Endometrial microvascular endothelial cells (primary cell): ENCODE measurements around the gene GBF1. TPM values are rescaled to one million over a fixed set of nuclear protein-coding genes. Genes with fewer than 3 reads are reported as not detected.

Experiments used
- in situ Hi-C: cut with HindIII; loops from 2 replicates; pipeline ENCODE4 v1.10.0; 2017; ENCODE audit warnings: low sequenced_read_pairs, low pct_unique_long_range_greater_than_20kb; ENCODE audit errors: inconsistent ontology term
- total RNA-seq: library from RNA; depleted of rRNA; stranded (reverse); fragments of >200 nt; gene quantifications from one replicate; pipeline ENCODE4 v1.2.3, GENCODE V29; 2015; ENCODE audit errors: inconsistent ontology term

GBF1 gene
- total RNA-seq, 1 donor from 2014 or later = 47.4 TPM

- in situ Hi-C loops = no loop called here
Observed at GRCh38 chr10:102422545-102423129, 177.3 kb downstream of the GBF1 start.

DNA sequence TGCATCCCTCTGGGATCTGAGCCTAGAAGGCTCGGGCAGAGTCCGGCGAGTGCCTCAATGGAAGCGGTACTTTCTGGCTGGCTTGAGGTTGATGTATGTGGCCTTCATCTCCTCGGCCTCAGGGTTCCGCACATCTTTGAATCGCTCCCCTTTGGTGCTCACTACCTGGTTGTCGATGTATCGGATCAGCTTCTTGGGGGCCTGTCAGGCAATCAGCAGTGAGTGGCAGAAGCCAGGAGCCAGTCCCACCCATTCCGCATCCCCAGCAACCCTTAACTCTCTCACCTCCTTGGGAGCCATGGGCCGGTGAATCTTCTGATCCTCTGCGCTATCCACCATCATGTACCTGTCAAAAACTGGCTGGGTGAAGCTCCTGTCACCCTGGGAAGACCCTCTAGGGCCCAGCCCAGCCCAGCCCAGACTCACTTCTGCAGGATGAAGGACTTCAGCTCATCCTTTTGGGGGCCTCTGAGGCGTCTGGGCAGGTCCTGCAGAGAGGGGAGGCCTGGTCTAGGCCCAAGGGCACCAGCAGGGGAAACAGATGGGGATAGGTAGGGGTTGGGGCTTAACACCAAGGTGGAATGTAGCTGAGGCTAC lies 178.1 kb downstream of the GBF1 start:
- in situ Hi-C loops = no loop called here

DNA sequence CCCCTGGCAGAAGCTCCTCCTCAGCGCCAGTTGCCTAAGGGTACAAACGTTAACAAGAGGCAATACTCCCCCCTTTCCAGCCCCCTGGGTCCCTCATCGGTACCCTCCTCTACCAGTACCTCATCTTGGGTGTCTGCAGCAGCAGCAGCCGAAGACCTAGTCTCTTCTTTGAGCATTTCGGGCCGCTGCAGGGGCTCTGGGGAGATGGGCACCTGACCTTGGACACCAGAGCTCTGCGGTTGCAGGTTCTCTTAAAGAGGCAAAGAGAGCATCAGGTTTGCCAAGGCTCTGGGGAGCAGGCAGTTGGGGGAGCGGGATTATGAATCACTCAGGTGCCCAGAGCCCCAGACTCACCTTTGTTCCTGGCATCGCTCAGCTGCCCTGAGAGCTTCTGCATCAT lies 178.8 kb downstream of the GBF1 start:
- in situ Hi-C loops = no loop called here

- in situ Hi-C loops = no loop called here
Observed at GRCh38 chr10:102424916-102425315, 179.6 kb downstream of the GBF1 start.

DNA sequence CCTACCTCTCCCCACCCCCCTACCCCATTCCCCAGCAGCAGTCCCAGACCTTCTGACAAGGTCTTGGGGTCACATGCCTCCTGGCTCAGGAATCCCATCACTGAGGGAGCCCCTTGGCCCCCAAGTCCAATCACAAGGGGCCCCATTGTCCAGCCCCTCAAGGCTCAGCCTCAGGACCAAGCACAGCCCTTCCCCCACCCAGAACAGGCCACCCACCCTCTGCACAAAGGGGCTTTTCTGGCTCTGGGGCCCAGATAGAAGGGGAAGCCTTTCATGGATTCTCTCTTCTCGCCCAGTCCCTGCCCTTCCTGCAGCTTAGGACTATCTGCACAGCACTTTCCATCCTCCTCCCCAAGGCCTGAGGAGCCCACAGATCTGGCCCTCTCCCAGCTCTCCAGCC lies 180.1 kb downstream of the GBF1 start:
- in situ Hi-C loops = no loop called here

GRCh38 chr10:102426803-102427287 lies 181.5 kb downstream of the GBF1 start:
- in situ Hi-C loops = no loop called here

DNA sequence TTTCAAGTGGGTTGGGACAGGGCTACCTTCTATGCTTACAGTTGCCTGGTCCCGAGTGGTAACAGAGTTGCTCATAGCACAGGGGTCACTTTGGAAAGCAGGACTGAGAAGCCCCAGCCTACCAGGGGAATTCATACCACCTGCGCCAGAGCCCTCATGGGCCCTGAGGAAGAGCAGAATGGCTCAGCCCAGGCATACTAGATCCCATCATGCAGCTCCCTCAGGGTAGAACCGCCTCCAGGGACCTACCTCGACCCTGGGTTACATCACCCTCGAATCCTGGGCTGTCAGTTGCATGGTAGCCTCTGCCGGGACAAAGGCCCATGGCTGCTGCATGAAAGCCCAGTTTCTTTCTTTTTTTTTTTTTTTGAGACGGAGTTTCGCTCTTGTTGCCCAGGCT lies 184.1 kb downstream of the GBF1 start:
- in situ Hi-C loops = no loop called here

DNA sequence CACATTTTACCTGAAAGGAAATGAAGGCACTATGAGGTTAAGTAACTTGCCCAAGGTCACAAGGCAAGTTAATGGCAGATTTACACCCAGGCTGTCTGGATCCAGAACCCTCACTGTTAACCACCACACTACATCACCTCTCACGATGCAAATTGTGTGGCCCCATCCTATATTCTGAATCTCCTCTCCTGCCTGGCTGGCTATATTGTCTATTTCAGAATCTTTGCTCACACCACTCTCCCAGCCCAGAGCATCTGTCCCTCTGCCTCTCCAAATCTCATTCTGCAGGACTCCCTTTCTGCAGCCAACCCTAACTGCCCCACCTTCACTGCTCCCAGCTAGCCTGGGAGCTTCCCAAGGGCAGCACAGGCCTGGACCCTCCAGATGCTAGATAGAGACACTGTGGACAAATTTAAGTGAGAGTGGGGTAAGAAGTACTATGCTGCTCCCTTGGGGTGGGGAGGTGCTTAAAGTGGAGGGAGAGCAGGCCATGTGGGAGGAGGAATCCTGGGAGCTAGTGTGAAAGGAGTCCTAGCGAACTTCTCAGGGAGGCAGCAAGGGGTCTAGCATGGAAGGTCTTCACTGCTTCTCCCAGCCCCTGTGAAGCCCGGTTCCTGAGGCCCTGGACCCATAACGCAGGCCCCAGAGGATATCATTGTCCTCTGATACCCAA lies 186.3 kb downstream of the GBF1 start:
- in situ Hi-C loops = no loop called here

Other genes starting within 250 kb of the GBF1 start
- 9.3 TPM for gene ARMH3, start 189.4 kb upstream of the GBF1 start, total RNA-seq
- gene HPS6, start 180.2 kb upstream of the GBF1 start, total RNA-seq = 44.3 TPM
- 27.9 TPM for gene LDB1, start 125.2 kb upstream of the GBF1 start, total RNA-seq
- gene PPRC1, start 112.5 kb upstream of the GBF1 start, total RNA-seq = 21.6 TPM
- 82.0 TPM for gene NOLC1, start 93.1 kb upstream of the GBF1 start, total RNA-seq
- gene ELOVL3, start 19.2 kb upstream of the GBF1 start, total RNA-seq = not detected
- not detected for gene PITX3, start 4.0 kb upstream of the GBF1 start, total RNA-seq
- 33.1 TPM for gene NFKB2, start 150.2 kb downstream of the GBF1 start, total RNA-seq
- not detected for gene PSD, start 173.3 kb downstream of the GBF1 start, total RNA-seq
- 6.8 TPM for gene FBXL15, start 175.3 kb downstream of the GBF1 start, total RNA-seq
- 82.7 TPM for gene CUEDC2, start 187.0 kb downstream of the GBF1 start, total RNA-seq
- gene C10orf95, start 206.0 kb downstream of the GBF1 start, total RNA-seq = not detected